GM21447 (cell line): Measurements from ENCODE around the gene P3H3.
"Not testable (repeated sequence)": the region's sequence is repeated elsewhere in the genome, so short reads cannot be mapped to it uniquely, and the experiment has no call there.

Experiments
- ATAC-seq: cut with Tn5 transposase; IDR thresholded peaks from one replicate; pipeline ENCODE4 v1.9.1; 2021; ENCODE audit not compliant: unreplicated experiment

P3H3 gene

GRCh38 chr12:6863586-6864321 is 35.5 kb downstream of the P3H3 start:
- no peak for ATAC-seq

GRCh38 chr12:6865307-6865706 is 37.1 kb downstream of the P3H3 start:
- not testable (repeated sequence) for ATAC-seq

GRCh38 chr12:6866163-6866919 is 38.1 kb downstream of the P3H3 start:
- ATAC-seq, result no peak

- peak; percentile 10 for ATAC-seq
These were observed 38.8 kb downstream of the P3H3 start for GRCh38 chr12:6866920-6867412.

- ATAC-seq, result peak; percentile 47
These were observed 39.4 kb downstream of the P3H3 start, which contains the start of gene TPI1 for GRCh38 chr12:6867413-6868210. Gene TPI1, plus strand, starts transcription at chr12:6867531. Its CDS starts 36 bp downstream, at chr12:6867567.

- no peak for ATAC-seq
These were observed 40.2 kb downstream of the P3H3 start for GRCh38 chr12:6868211-6869048.

GRCh38 chr12:6869049-6870021 is 41.1 kb downstream of the P3H3 start:
- ATAC-seq, result no peak

- not testable (repeated sequence) for ATAC-seq
These were observed 42.1 kb downstream of the P3H3 start for GRCh38 chr12:6870304-6870703.

GRCh38 chr12:6871052-6871957 is 43.1 kb downstream of the P3H3 start:
- no peak for ATAC-seq

- ATAC-seq, result peak; percentile 27
These were observed 44.2 kb downstream of the P3H3 start for GRCh38 chr12:6872073-6873048.

- peak; percentile 50 for ATAC-seq
These were observed 45.1 kb downstream of the P3H3 start, which contains the start of gene SPSB2 for GRCh38 chr12:6873094-6874014. Gene SPSB2, minus strand, starts transcription at chr12:6873303. Its CDS starts 402 bp downstream, at chr12:6872901.

GRCh38 chr12:6874015-6874368 is 45.8 kb downstream of the P3H3 start:
- ATAC-seq, result not testable (repeated sequence)

GRCh38 chr12:6879824-6880223 is 51.6 kb downstream of the P3H3 start:
- not testable (repeated sequence) for ATAC-seq

GRCh38 chr12:6883252-6883651 is 55.0 kb downstream of the P3H3 start:
- ATAC-seq, result no peak

GRCh38 chr12:6883683-6884082 is 55.5 kb downstream of the P3H3 start:
- ATAC-seq, result no peak

GRCh38 chr12:6884539-6884938 is 56.3 kb downstream of the P3H3 start:
- no peak for ATAC-seq
